ENCODE results near the gene FAM120C. TPM values are rescaled to one million over a fixed set of nuclear protein-coding genes. Genes with fewer than 3 reads are reported as not detected.

Gene FAM120C
- total RNA-seq, 4 donors from 2014 or later, result 4.6 to 7.7 (median 6.8) TPM

- no peaks in the 10 kb centered on the region for H3K9me3 ChIP-seq
- no peak for ATAC-seq
- no peak overlapping the region for H3K27ac ChIP-seq
- TF ChIP-seq EP300 (IDR thresholded peaks at IDR 0.05) (no peak), POLR2AphosphoS5 (IDR thresholded peaks at IDR 0.05) (no peak), POLR2A (IDR thresholded peaks at IDR 0.05) (no peak), CTCF (IDR thresholded peaks at IDR 0.05) (no peak)
- H3K4me3 ChIP-seq, result no peak overlapping the region
- 17 to 100% methylated on average over 1 of the region's 3 CpGs for WGBS, 2 donors (ENCODE audit: low coverage in 1 of 2)
- no peaks in the 10 kb centered on the region for H3K27me3 ChIP-seq
- H3K36me3 ChIP-seq, result peaks cover 0 to 4% of the 10 kb centered on the region in 2 donors
- peaks cover 0 to 36% (median 4%) of the 10 kb centered on the region in 3 donors for H3K4me1 ChIP-seq
Observed at GRCh38 chrX:54177306-54177705, 5.7 kb downstream of the FAM120C start.

GRCh38 chrX:54173791-54174190 lies 9.3 kb downstream of the FAM120C start:
- WGBS, 2 donors (ENCODE audit: low coverage in 1 of 2), result no CpG with 5 or more reads among the region's 3 CpGs
- no peak for TF ChIP-seq CTCF (IDR thresholded peaks at IDR 0.05)
- no peak overlapping the region for H3K27ac ChIP-seq
- H3K36me3 ChIP-seq, result peaks cover 0 to 4% of the 10 kb centered on the region in 2 donors
- H3K9me3 ChIP-seq, result no peaks in the 10 kb centered on the region
- no peak for ATAC-seq
- H3K4me3 ChIP-seq, result no peak overlapping the region
- H3K4me1 ChIP-seq, result peaks cover 0 to 7% (median 0%) of the 10 kb centered on the region in 3 donors
- H3K27me3 ChIP-seq, result no peaks in the 10 kb centered on the region

- no peak for TF ChIP-seq POLR2A (IDR thresholded peaks at IDR 0.05)
- no peak for TF ChIP-seq CTCF (IDR thresholded peaks at IDR 0.05)
- TF ChIP-seq EP300 (IDR thresholded peaks at IDR 0.05), result no peak
- TF ChIP-seq POLR2AphosphoS5 (IDR thresholded peaks at IDR 0.05), result no peak
- ATAC-seq, result no peak
- Histone ChIP-seq H3K27ac (no peak overlapping the region), H3K4me1 (no peaks in the 10 kb centered on the region), H3K27me3 (no peaks in the 10 kb centered on the region), H3K9me3 (no peaks in the 10 kb centered on the region), H3K4me3 (no peak overlapping the region), H3K36me3 (peaks cover 0 to 4% of the 10 kb centered on the region in 2 donors)
- WGBS, 2 donors (ENCODE audit: low coverage in 1 of 2), result 60 to 100% methylated on average over 1 to 3 of the region's 3 CpGs
Observed at GRCh38 chrX:54172455-54172854, 10.6 kb downstream of the FAM120C start.

GRCh38 chrX:54171527-54172250 lies 11.4 kb downstream of the FAM120C start:
- no peaks in the 10 kb centered on the region for H3K4me1 ChIP-seq
- H3K36me3 ChIP-seq, result peaks cover 0 to 4% of the 10 kb centered on the region in 2 donors
- no peaks in the 10 kb centered on the region for H3K27me3 ChIP-seq
- H3K4me3 ChIP-seq, result no peak overlapping the region
- peak overlapping the region in 1 of 4 donors; percentile 26 for H3K27ac ChIP-seq
- 53 to 54% methylated on average over 3 to 4 of the region's 4 CpGs for WGBS, 2 donors (ENCODE audit: low coverage in 1 of 2)
- H3K9me3 ChIP-seq, result no peaks in the 10 kb centered on the region
- peak; percentile 43 for TF ChIP-seq POLR2AphosphoS5 (IDR thresholded peaks at IDR 0.05)
- no peak for TF ChIP-seq CTCF (IDR thresholded peaks at IDR 0.05)
- peak; percentile 58 for ATAC-seq

GRCh38 chrX:54171091-54171490 lies 12.0 kb downstream of the FAM120C start:
- Histone ChIP-seq H3K4me3 (no peak overlapping the region), H3K27me3 (no peaks in the 10 kb centered on the region), H3K9me3 (no peaks in the 10 kb centered on the region), H3K27ac (no peak overlapping the region), H3K4me1 (no peaks in the 10 kb centered on the region), H3K36me3 (peaks cover 0 to 4% of the 10 kb centered on the region in 2 donors)
- no peak for ATAC-seq
- no peak for TF ChIP-seq POLR2AphosphoS5 (IDR thresholded peaks at IDR 0.05)
- no peak for TF ChIP-seq CTCF (IDR thresholded peaks at IDR 0.05)
- no peak for TF ChIP-seq EP300 (IDR thresholded peaks at IDR 0.05)

Data from gastroesophageal sphincter (tissue), 4 donors.